Limb (tissue), 2 donors: ENCODE measurements around the gene LRRC15.

Source experiments
- DNase-seq, 2 donors: peaks; one replicate each; pipeline ENCODE4 v3.0.0-alpha.2; 2016; ENCODE audit errors: extremely low spot score in 2 of 2

Gene LRRC15

DNA sequence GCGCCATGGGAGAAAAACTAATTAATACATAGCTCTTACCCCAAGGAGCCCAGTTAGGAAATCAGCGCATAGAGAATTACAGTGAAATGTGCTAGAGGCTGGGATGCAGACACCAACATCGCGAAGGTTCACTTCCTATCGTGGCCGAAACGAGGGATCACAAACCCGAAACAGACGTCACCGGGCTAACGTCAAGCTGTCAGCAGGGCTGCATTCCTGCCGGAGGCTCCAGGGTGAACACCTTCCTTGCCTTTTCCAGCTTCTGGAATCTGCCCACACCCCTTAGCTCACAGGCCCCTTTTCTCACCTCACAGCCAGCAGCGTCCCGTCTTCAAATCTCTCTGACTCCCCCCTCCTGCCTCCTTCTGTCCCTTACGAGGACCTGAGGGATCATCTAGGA is 16.5 kb upstream of the LRRC15 start:
- no peak for DNase-seq

GRCh38 chr3:194384569-194385001 is 15.0 kb upstream of the LRRC15 start:
- no peak for DNase-seq

DNA sequence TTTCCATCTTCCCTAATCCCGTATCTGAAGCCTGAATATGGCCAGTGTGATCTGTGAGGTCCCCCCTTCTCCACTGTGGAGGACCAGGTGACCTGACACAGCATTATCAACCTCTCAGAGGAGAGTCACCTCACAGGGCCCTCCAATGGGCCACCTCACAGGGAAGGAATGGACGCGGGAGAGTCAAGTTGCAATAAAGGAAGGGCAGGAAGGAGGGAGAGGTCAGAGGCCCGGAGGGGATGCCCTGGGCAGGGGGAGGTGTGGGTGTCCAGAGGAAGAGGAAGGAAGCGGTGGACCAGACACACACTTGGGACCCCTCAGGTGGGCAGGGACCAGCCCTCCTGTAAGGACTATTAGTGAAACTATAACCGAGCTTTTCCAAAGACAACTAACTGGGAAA is 14.6 kb upstream of the LRRC15 start:
- DNase-seq: no peak

DNA sequence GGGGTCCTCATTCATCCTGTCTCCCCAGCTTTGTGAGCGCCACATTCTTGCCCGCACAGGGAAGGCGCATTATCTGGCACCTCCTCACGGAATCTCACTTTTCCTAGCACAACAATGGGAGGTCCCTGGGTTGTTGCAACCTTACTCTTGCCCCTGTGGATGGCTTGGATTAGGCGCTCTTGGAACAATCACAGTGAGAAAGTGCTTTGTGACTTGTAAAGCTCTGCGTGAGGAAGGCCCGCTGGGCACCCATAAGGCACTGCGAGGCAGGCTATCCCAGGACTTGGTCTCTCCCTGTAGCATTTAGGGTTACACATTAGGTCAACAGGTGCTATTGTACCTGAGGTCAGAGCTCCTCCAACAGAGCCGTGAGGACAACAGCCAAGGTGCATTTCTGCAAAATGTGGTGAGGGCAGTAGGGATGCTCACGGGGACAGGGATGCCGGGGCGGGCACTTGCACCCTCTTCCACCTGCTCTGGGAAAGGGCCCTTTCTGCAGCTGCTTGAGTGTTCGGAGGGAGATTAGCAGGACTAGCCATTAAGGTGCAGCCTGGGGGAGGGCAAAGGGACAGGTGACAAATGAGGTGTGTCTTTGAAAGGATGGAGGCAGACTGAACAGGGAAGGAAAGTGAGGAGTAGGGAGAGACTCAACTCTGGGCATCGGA is 13.9 kb upstream of the LRRC15 start:
- DNase-seq: no peak

DNA sequence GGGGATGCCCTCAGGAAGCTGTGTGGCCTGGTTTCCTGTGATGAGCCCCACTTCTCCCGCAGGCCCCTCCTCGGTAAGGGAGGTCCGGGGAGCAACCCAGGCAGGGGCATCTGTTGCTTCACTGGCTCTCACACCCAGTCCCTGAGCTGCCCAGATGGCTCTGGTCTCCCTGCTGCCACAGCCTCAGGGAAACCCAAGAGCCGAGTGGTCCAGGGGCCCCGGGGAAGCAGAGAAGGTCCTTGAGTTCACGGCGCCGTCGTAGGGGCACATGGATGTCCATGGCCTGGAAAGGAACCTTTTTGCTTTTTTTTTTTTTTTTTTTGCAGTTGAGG is 13.3 kb upstream of the LRRC15 start:
- no peak for DNase-seq

GRCh38 chr3:194382196-194382891 is 12.8 kb upstream of the LRRC15 start:
- no peak for DNase-seq

GRCh38 chr3:194381460-194381875 is 11.9 kb upstream of the LRRC15 start:
- DNase-seq: no peak

- DNase-seq: no peak
Observed at GRCh38 chr3:194380326-194380725, 10.8 kb upstream of the LRRC15 start.

DNA sequence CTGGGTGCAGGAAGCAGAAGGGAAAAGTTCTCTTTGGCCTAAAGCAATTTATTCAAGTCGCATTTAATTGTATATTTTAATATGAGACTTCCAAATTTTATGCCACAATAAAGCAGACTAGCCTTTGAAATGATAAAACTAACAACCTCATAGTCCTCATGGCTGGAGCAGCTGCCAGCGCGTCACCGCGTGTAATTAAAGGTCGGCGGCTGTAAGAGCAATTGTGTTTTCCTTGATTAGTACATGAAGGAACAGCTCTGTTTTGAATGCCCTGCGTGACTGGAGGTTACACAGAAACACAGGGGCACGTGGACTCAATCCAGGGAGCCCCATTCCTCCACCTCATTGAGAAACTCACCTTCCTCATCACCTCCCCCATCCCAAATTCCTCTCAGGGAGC is 10.1 kb upstream of the LRRC15 start:
- no peak for DNase-seq

- DNase-seq: no peak
Observed at GRCh38 chr3:194379231-194379630, 9.7 kb upstream of the LRRC15 start.

DNA sequence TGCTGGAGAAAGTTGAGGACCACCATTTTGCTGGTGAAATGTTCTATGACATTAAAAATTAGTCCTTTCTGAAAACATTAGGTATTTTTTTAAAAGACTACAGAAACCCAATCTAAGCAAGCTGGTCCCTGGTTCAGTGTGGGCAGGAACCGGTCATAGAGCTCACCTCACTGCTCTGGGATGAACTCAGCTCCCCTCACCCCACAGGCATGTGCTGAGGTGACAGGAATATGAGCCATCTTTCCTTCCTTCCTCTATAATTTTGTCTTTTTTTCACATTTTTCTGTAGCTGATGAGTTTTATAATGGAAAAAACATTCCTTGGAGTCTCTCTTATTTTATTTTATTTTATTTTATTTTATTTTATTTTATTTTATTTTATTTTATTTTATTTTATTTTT is 8.2 kb upstream of the LRRC15 start:
- DNase-seq: no peak

DNA sequence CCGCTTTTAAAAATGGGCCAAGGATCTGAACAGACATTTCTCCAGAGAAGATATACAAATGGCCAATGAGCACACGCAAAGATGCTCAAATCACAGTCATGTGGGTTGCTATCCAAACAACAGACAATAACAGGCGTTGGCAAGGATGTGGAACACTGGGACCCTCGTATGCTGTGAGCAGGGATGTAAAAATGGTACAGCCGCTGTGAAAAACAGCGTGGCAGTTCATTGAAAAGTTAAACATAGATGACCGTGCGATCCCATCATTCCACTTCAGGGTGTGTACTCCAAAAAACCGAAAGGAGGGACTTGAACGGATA is 6.7 kb upstream of the LRRC15 start:
- DNase-seq: no peak

GRCh38 chr3:194375473-194376240 is 6.1 kb upstream of the LRRC15 start:
- no peak for DNase-seq

DNA sequence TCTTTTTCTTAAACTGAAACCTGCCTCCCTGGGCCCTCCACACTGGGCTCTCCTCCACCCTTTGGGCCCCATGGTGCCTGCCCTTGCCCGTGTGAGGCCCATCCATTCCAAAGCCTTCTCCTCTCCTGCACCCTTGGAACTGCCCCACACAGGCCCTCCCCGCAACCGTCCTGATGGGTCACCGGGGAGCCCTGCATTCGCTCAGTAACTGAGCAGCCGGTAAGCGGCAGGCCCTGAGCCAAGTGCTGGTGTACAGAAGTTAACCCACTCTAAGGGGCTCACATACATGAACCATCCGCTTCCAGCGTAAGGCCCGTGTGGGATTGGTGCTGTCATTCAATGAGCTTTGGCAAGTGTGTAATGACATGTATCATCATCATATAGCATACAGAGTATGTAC is 5.4 kb upstream of the LRRC15 start:
- no peak for DNase-seq

DNA sequence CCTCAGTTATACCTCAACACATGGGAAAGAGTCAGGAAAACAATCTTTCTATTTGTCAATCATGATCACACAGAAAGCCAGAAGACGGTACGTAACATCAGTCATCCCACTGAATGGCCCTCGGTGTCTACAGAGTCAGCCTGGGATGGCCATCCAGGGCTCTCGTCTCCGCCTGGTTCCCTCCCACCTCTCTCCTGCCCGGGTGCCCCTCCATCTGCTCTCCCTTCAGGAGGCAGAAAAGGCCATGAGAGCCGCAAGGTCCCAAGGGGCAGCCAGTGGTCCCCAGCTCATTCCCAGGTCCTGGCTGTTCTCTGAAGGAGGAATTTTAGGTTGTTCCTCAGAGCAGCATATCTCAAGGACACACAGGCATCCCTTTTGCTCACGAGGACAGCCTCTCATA is 4.4 kb upstream of the LRRC15 start:
- DNase-seq: no peak

GRCh38 chr3:194373028-194373427 is 3.5 kb upstream of the LRRC15 start:
- no peak for DNase-seq

GRCh38 chr3:194370753-194371152 is 1.2 kb upstream of the LRRC15 start:
- DNase-seq: no peak

DNA sequence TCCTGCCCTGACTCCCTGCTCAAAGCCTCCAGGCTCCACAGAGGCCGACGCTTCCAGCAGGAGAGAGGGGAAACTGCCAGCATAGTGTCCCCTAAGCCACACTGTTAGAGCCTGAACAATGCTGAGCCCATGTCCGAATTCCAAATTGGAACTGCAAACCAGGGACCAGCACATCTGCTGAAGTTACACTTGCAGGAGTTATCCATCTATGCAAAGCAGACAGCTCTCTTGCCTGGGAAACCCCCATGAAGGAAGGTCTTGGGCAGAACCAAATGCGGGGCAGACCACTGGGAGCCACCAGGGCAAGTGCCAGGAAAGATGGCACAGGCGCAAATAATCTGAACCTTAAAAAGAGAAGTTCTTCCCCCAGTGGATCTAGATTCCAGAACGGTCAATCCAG is 625 bp downstream of the LRRC15 start:
- DNase-seq: no peak

DNA sequence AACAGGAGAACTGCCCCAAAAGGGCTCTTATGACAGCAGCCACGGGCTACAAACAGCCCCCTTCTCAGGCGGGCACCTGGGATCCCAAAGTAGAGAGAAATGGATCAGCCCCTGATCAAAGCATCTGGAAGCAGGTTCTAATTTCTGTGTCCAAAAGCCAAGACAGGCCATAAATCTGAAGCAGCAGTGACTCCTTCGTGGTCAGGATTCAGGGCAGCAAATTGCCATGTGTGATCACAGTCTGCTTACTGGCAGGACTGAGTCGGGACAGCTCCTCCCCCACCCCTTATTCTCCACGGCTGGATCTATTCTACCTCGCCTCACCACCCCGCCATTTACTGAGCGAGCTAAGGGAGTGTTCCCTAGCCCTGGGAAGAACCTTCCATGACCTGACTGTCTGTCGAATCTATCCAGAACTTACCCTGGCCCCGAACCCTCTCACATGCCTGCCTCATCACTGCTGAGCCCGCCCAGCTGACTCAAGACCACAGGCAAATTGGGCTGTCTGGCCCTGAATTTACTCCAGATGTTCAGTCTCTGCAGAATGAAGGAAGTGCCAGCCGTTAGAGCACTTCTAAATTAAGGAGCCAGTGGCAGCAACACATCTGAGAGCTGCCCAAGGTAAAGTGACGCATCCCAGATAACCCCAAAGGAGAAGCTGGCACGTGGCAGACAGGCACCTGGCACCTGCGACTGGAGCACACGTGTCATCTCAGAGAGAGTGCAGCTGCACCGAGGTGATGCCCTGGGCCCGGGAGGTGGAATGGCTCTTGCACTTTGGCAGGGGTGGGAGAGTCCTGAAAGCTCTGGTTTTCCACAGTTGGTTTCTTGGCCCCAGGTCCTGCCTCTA is 1.3 kb downstream of the LRRC15 start:
- DNase-seq: peak in 1 of 2 donors; percentile 30

DNA sequence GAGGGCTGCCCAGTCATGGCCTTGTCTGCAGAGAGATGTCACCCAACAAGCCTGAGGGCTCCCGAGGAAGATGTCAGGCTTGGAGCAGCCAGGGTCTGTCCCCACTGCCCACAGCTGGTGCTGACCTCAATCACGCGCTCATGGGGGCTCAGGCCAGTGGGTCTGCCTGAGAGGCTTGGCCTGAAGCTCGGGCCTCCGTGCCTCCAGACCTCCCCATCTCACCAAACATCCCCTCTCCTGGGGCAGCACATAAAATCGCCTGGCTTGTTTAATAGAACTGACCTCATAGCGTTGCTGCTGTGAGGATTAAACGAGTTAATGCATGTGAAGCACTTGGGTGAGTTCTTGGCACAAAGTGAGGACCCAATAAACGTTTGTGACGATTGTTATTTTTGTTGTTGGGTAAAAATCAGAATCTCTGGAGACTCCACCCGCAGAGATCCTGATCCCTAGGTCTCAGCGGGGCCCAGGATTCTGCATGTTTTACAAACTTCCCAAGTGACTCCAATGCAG is 3.5 kb downstream of the LRRC15 start:
- DNase-seq: no peak

DNA sequence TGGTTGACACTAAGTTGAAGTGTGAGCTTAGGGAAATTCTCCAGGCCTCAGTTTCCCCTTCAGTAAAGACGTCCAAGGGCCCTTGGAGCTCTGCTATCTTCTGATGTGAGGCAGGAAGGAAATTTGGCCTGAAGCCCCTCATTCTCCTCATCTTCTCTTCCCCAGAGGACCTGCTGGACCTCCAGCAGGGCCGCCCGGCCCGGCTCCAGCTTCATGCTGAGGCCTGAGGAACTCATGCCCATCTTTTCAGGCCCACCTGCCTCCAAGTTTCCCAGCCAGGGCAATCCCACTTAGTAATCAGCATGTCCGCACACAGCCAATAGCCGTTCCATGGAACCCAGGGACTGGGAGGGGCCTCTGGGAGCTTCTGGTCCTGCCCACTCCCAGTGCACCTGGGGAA is 4.0 kb downstream of the LRRC15 start:
- DNase-seq: no peak
